NOMO-1 treated with dmso at 0.1 percent for 144 hours (cell line): Measurements from ENCODE around the gene SDSL.

Source experiments
- DNase-seq: peaks from one replicate; lab custom pipeline; 2025; ENCODE audit not compliant: unreplicated experiment; lab: John Stamatoyannopoulos, UW

The SDSL gene

GRCh38 chr12:113479216-113479589, 57.0 kb downstream of the SDSL start:
- no peak for DNase-seq

GRCh38 chr12:113479590-113480335, 57.6 kb downstream of the SDSL start:
- DNase-seq = no peak

- DNase-seq = no peak
Observed at GRCh38 chr12:113480336-113480971, 58.3 kb downstream of the SDSL start.

GRCh38 chr12:113482334-113482733, 60.2 kb downstream of the SDSL start:
- DNase-seq = no peak

- DNase-seq = no peak
Observed at GRCh38 chr12:113485330-113485729, 63.1 kb downstream of the SDSL start.

- DNase-seq = no peak
Observed at GRCh38 chr12:113486722-113487121, 64.5 kb downstream of the SDSL start.
